VCaP (cell line): ENCODE results near the gene S100A7A.
"Not testable (repeated sequence)": the region's sequence is repeated elsewhere in the genome, so short reads cannot be mapped to it uniquely, and the experiment has no call there.

Source experiments
- H3K27ac ChIP-seq: fragments of 450-650 bp; 2 replicates; pipeline ENCODE4 v1.5.1; 2017
- CTCF ChIP-seq: fragments of 450-650 bp; conservative IDR thresholded peaks from 2 replicates; pipeline ENCODE4 v1.5.1; 2017; ENCODE audit warnings: mild to moderate bottlenecking, moderate library complexity

The S100A7A gene

GRCh38 chr1:153400244-153400643 is 16.1 kb upstream of the S100A7A start:
- no peak overlapping the region for H3K27ac ChIP-seq
- TF ChIP-seq CTCF, result no peak

DNA sequence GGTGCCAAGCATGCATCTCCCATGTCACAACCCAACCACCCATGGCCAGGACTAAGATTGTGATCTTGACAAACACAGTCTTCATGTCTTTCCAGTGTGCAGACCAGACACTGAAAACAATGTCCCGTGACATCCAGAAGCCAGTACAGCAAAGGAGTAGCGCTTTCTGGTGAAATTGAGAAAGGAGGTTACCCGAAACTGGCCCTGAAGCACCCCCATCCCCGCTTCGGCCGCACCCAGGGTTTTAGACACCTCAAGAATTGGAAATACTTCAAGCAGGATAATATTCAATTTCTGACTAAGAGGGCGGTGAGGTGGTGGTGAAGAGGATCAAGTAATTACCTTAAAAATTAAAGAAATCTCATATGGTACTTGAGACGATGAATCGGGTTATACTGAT is 14.9 kb upstream of the S100A7A start:
- H3K27ac ChIP-seq, result no peak overlapping the region
- TF ChIP-seq CTCF, result no peak

DNA sequence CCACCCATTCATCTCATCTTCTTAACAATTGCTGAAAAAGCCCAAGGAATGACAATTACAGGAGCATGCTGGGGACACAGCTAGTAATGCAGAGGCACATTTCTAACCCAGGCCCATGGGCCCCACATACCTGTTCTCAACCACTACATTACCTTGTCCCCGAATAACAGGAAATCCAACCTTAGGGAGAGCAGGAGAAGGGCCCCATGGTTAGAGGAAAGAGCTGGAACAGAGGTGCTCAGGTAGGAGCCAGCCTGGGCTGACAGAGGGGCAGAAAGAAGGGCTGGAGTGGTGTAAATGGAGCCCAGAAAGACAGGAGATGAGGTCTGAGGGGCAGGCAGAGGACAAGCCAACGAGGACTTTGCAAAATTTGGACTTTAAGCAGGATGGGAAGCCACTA is 14.1 kb upstream of the S100A7A start:
- no peak for TF ChIP-seq CTCF
- no peak overlapping the region for H3K27ac ChIP-seq

- no peak overlapping the region for H3K27ac ChIP-seq
- no peak for TF ChIP-seq CTCF
Observed at GRCh38 chr1:153403421-153404085, 12.8 kb upstream of the S100A7A start.

DNA sequence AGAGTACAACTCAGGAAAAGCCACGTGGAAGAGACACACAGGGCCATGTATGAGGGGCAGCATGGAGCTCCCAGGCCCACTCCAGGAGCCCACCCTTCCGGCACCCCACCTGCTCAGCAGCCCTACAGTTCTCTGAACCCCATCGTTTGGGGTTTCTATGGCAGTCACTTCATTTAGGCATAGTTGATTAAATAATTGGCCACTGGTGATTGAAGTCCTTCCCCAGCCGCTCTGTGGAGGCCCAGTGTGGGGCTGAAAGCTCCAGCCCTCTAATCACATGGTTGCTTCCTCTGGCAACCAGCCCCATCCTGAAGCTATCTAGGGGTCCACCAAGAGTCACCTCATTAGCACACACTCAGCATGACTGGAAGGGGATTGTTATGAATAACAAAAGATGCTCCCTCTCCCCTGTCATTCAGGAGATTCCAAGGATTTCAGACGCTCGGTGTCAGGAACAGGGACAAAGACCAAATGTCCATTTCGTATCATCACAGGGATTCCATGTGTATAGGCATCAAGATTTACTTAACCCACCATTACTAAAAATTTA is 12.2 kb upstream of the S100A7A start:
- no peak for TF ChIP-seq CTCF
- H3K27ac ChIP-seq, result no peak overlapping the region

DNA sequence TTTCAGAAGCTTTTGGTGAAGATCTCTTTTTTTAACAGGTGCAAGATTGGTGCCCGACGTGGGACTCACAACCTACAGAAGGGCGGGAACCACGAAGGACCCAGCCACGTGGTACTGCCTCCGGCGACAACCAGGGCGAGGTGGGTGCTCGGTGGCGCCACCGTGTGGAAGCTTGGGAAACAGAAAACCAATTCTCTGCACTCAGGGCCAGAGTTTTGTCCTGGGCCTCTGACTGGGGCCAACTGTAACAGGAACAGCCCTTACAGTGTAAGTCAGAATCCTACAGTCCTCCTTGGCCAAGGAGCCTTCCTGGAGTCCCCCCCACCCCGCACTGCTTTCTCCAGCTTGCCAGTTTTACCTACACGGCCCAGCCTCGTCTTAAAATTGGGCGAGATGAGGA is 11.6 kb upstream of the S100A7A start:
- H3K27ac ChIP-seq, result no peak overlapping the region
- TF ChIP-seq CTCF, result peak; percentile 60

DNA sequence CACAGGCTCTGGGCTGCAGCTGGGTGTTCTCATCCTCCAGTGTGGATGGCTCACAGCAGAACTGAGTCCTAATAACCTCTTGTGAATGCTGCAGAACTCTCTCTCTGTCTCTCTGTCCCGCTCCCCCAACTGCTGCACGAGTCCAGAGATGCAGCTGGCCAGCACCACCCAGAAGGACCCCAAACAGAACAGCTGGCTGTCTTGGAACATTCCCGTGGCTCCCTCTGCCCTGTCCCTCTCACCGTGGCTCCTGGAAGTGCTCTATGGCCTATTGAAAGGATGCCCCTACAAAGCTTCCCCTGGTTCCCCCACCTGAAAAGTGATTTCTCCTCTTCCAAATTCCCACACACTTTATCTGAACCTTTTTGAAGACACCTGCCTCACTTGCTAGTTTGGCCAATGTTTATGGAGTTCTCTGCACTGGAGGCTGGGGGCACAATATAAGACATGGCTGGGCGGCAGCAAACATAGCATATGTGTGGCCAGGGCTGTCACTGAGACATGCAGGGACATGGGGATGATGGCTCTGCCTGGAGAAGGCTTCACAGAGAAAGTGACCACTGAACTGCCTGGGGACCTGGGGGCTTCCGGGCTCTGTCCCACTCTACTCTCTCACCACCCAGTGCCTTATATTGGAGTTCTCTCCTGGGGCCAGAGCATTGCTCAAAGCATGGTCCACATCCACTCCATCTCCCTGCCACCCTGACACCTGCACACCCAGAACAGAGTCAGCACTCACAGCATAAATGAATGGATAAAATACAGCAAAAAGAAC is 10.3 kb upstream of the S100A7A start:
- H3K27ac ChIP-seq, result not testable (repeated sequence)

GRCh38 chr1:153407274-153407673 is 9.0 kb upstream of the S100A7A start:
- H3K27ac ChIP-seq, result not testable (repeated sequence)

- H3K27ac ChIP-seq, result not testable (repeated sequence)
Observed at GRCh38 chr1:153413961-153414360, 2.4 kb upstream of the S100A7A start.
